ENCODE results near the gene PIBF1.

The PIBF1 gene

GRCh38 chr13:73059460-73060250, 277.7 kb downstream of the PIBF1 start:
- peak in 1 of 2 donors; percentile 13 for DNase-seq (ENCODE audit: low read depth in 2 of 2)

GRCh38 chr13:73060251-73061160, 278.6 kb downstream of the PIBF1 start:
- no peak for DNase-seq (ENCODE audit: low read depth in 2 of 2)

- no peak for DNase-seq (ENCODE audit: low read depth in 2 of 2)
These were observed 279.5 kb downstream of the PIBF1 start for GRCh38 chr13:73061473-73061872.

- DNase-seq (ENCODE audit: low read depth in 2 of 2): no peak
These were observed 279.9 kb downstream of the PIBF1 start for GRCh38 chr13:73061876-73062275.

GRCh38 chr13:73062468-73062867, 280.5 kb downstream of the PIBF1 start:
- DNase-seq (ENCODE audit: low read depth in 2 of 2): no peak

- no peak for DNase-seq (ENCODE audit: low read depth in 2 of 2)
These were observed 281.2 kb downstream of the PIBF1 start for GRCh38 chr13:73063166-73063565.

GRCh38 chr13:73065036-73065435, 283.1 kb downstream of the PIBF1 start:
- no peak for DNase-seq (ENCODE audit: low read depth in 2 of 2)

- DNase-seq (ENCODE audit: low read depth in 2 of 2): no peak
These were observed 283.9 kb downstream of the PIBF1 start for GRCh38 chr13:73065665-73066340.
